ENCODE data around the gene CBX5.
"Not testable (repeated sequence)": the region's sequence is repeated elsewhere in the genome, so short reads cannot be mapped to it uniquely, and the experiment has no call there.

The CBX5 gene

GRCh38 chr12:54294152-54294952 is 14.4 kb upstream of the CBX5 start:
- no peak for DNase-seq (ENCODE audit: low read depth, low spot score)

DNA sequence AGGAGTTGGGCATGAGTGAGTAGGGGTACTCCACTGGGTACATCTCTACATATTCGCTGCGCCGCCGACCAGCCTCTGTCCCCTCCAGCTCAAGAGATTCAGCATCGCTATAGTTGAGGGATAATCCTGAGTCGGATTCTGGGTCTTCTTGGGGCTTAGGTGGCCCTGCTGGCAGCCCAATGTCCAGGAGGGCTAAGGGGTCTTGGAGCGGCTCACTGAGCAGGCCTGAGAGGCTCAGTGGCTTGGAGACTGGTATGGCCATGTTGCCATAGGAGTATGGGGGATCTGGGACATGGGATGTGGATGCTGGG is 13.0 kb upstream of the CBX5 start:
- DNase-seq (ENCODE audit: low read depth, low spot score) = no peak

DNA sequence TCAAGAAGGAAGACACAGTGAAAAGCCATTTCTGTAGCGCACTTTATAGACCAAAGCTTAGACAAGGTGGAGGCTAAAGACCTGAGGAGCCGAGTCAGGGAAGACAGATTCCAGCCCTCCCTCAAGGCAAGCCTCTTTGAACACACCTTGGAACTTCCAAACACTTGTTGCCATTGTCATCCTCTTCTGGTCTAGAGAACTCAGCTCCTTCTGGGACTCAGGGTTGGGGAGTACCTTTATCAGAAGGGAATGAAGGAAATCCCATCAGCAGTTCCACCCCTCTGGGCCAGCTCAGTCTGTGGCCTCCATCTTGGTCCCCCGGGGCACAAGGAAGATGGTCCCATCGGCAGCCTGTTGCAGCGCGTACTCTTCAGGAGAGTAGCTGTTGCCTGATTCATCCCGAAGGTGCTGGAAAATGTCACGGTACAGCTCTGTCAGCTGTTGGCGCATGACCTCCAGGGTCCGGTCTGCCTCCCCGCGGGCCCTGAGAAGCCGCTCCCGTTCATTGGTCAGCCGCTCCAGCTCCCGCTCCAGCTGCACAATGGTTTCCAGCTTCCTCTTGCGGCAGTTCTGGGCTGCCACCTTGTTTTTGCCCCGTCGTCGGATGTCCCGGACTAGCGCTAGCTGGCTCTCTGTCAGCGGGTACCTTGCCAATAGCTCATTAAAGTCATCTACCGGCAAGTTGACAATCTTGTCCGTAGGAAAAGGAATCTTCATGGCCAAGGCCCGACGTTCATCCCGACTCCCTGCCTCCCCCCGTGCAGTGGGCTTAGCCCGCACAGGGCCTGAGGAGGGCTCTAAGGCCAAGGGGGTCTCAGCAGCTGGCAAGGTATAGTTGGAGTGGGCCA is 12.4 kb upstream of the CBX5 start:
- no peak for DNase-seq (ENCODE audit: low read depth, low spot score)

- DNase-seq (ENCODE audit: low read depth, low spot score) = no peak
These were observed 7.6 kb upstream of the CBX5 start for GRCh38 chr12:54287261-54288157.

- no peak for DNase-seq (ENCODE audit: low read depth, low spot score)
These were observed 6.4 kb upstream of the CBX5 start for GRCh38 chr12:54286042-54287030.

DNA sequence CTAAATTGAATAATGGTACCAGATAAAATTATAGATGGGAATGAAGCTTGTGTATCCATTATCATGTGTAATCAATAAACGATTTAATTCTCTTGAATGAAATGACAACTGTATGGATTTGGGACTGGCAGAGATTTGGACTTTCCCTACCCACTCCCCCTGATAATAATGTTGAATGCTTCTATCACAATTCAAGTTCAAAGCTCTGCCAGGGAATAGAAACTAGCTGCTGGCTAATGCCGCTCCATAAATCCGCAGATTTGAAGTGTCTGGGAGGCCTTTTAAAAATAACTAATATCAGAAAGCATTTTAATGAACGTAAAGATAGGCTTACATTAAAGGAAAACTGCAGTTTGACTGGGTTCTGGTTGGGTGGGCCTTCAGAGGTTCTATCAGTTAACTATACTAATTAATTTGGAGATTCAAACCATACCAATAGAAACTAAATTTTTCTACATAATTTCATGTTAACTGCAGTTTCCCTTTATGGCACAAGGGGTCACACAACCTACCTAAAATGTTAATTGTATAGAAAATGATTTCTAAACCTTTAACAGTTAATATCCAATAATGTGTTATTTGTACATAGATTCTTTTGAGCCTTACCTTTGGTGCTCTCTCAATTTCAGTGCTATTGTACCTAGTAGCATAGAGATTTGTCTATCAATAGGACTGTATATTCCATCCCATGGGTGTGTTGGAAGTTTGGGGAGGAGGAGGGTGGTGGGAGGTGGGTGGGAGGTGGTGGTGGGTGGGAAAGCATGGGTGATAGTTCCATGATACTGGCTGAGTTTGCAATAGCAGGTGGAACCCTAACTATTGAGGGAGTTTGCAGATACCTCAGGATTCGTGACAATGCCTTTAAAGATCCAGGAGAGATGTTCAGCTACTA is 5.5 kb upstream of the CBX5 start:
- no peak for DNase-seq (ENCODE audit: low read depth, low spot score)

DNA sequence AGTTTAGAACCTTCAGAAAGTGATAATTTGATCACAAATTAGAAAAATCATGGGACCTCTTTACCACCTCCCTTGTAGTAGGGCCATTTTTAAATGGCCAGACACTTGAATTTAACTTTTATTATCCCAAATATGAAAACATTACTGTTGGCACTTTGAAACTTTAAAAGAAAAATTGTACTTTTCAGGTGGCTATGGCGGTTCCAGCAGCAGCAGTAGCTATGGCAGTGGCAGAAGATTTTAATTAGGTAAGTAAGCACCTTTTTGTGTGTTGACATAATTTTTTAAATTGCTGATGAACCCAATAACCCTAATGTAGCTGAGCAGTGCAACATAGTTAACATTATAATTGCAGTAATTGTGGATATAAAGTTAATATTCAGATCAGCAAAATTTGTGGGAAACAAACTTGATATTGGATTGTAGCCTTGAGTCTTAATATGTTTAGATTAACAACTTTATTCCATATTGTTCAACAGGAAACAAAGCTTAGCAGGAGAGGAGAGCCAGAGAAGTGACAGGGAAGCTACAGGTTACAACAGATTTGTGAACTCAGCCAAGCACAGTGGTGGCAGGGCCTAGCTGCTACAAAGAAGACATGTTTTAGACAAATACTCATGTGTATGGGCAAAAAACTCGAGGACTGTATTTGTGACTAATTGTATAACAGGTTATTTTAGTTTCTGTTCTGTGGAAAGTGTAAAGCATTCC is 4.3 kb upstream of the CBX5 start:
- not testable (repeated sequence) for DNase-seq (ENCODE audit: low read depth, low spot score)

- no peak for DNase-seq (ENCODE audit: low read depth, low spot score)
These were observed 3.1 kb upstream of the CBX5 start for GRCh38 chr12:54282949-54283593.

DNA sequence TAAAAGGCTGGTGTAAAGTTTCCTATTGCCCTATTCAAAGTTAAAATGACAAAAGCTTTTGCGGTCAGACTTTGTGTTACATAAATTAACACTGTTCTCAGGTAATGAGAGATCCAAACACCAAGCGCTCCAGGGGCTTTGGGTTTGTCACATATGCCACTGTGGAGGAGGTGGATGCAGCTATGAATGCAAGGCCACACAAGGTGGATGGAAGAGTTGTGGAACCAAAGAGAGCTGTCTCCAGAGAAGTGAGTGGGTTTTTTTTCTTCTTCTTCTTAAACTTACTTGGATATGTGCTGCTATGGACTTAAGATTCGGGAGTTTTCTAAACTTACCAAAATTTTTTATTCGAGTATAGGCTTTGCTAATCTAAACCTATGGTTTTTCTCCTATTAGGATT is 1.8 kb upstream of the CBX5 start:
- not testable (repeated sequence) for DNase-seq (ENCODE audit: low read depth, low spot score)

DNA sequence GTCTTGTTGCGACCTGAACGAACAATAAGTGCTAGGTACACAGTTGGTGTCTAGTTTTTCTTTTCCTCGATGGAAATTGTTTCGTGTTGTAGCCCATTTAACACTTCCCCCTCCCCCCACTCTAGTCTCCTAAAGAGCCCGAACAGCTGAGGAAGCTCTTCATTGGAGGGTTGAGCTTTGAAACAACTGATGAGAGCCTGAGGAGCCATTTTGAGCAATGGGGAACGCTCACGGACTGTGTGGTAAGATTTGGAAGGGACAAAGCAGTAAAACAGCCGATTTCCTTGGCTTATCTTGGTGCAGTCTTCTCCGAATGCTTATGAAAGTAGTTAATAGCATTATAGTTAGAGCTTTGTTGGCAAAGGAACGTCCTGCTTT is 1.3 kb upstream of the CBX5 start:
- DNase-seq (ENCODE audit: low read depth, low spot score) = not testable (repeated sequence)

DNA sequence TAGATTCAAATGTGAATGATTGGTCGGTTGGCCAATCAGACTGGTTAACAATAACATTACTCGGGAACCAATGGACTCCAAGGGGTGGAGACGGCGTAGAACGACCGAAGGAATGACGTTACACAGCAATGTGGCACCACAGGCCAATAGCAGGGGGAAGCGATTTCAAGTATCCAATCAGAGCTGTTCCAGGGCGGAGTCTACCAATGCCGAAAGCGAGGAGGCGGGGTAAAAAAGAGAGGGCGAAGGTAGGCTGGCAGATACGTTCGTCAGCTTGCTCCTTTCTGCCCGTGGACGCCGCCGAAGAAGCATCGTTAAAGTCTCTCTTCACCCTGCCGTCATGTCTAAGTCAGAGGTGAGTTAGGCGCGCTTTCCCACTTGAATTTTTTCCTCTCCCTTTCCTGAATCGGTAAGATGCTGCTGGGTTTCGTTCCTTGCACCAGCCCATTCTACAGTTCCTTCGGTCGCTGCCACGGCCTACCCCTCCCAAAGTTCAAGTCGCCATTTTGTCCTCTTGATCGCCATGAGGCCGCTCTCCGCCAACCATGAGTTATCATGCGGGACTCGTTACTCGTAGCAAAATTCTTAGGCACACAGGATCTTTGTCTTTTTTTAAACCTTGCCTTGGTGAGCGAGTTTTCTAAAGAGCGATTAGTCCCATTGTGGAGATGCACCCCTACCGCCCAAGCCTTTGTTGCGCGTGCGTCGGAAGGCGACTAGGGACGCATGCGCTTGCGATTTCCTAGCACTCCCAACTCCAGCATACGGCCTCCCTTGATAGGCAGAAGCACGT is 742 bp upstream of the CBX5 start, which contains the start of gene HNRNPA1:
Gene HNRNPA1, plus strand, starts transcription at position 259 of the 793 bp plus-strand sequence. Its CDS starts 82 bp downstream, at position 341.
- peak; percentile 95 for DNase-seq (ENCODE audit: low read depth, low spot score)

DNA sequence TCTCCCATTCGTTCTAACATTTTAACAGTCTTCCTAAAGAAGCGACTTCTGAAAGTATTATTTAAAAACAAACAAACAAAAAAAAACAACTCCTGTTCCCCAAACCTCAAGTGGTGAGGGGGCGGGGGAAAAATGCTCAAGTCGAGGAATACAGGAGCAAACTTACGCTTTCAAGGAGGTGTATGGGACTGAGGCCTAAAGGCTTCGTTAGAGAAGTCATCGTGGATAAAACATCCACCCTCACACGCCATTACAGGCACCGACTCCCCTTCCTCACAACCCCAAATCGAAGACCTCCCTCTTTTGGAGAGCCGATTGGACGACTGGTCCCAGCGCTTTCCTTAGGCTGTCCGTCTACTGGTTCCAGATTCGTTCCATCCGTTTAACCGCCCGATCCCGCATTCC is 693 bp downstream of the CBX5 start:
- DNase-seq (ENCODE audit: low read depth, low spot score) = no peak

DNA sequence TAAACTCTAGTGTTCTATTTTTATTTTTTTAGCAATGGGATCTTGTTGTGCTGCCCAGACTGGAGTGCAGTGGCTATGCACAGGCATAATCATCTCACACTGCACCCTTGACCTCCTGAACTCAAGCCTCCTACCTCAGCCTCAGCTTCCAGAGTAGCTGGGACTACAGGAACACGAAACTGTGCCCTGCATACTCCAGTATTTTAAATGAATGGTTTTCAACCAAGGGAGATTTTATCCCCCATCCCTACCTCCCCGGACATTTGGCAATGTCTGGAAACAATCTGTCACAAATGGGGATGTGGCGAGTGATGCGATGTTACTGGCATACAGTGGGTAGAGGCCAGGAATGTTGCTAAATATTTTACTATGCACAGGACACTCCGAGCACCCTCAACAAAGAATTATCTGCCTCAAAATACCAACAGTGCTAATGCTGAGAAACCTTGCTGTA is 2.1 kb downstream of the CBX5 start:
- no peak for DNase-seq (ENCODE audit: low read depth, low spot score)

- no peak for DNase-seq (ENCODE audit: low read depth, low spot score)
These were observed 3.6 kb downstream of the CBX5 start for GRCh38 chr12:54276368-54276767.

DNA sequence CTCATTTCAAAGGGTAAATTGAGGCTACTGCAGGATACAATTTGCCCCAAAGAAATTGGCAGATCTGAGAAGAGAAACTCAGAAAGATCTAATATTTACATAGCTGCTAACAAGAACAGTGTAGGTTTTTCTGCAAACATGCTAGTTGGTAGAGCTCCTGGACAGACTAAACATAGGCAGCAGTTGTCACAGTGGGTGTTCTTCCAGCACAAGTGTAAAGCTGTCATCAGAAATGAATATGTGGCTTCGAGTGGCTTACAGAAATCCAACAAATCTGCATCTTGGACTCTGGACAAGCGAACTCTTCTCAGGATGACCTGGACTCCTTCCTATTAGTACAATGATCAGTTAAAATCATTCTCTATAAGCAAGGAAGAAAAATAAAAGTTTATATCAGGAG is 5.9 kb downstream of the CBX5 start:
- no peak for DNase-seq (ENCODE audit: low read depth, low spot score)

DNA sequence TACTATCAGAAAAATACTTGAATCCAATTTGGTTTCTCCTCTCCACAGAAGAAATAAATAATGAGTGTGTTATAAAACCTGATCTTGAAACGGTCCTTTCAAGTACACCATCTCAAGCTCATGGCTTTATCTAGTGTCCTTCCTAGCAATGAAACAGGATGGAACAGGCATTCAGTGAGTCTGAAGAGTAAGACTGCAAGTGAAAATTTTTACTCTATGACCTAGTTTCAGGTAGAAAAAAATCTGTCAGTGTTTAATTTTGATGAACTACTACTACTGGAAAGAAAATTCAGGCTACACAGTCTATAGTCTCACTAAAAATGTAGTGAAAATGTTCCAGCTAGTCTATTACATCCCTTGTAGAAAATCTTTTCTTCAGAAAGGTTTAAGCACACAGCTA is 7.7 kb downstream of the CBX5 start:
- no peak for DNase-seq (ENCODE audit: low read depth, low spot score)

DNA sequence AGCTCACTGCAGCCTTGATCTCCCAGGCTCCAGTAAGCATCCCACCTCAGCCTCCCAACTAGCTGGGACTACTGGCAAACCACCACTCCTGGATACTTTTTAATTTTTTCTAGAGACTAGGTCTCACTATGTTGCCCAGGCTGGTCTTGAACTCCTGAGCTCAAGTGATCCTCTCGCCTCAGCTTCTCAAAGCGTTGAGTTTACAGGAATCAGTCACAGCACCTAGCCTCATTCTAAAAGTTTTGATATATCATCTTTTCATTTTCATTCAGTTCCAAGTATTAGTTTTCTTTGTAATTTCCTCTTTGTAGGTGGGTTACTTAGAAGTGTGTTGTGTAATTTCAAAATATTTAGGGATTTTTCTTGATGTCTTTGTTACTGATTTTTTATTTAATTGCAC is 9.6 kb downstream of the CBX5 start:
- no peak for DNase-seq (ENCODE audit: low read depth, low spot score)

GRCh38 chr12:54266852-54267251 is 13.1 kb downstream of the CBX5 start:
- DNase-seq (ENCODE audit: low read depth, low spot score) = no peak

All from activated CD4-positive, CD25-positive, alpha-beta regulatory T cell treated with anti-CD3 and anti-CD28 coated beads, Interleukin-2, amount 50 U/mL, for 16 hours (primary cell).